IPS DF 19.7 (cell line): ENCODE data around the gene NKX6-2.

Experiments used
- DNase-seq: peaks from one replicate; pipeline ENCODE4 v3.0.0-alpha.2; 2013; ENCODE audit warnings: low read depth, low spot score

Gene NKX6-2

DNA sequence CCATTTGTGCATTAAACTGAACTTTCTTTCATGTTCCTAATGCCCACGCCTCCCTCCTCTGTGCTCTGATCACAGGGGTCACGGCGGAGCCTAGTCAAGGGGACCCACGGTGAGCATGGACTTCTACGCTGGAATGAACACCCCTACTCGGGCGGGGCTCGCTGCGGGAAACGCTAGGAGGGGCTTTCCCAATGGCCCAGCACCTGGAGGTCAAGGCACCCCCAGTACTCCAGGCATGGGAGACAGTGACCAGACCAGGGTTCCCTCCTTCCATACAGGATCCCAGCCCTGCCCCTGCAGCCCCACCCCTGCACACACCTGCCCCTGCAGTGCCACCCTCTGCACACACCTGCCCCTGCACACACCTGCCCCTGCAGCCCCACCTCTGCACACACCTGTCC is 27.1 kb upstream of the NKX6-2 start:
- no peak for DNase-seq

- no peak for DNase-seq
Measured at GRCh38 chr10:132812520-132812919, 26.6 kb upstream of the NKX6-2 start.

DNA sequence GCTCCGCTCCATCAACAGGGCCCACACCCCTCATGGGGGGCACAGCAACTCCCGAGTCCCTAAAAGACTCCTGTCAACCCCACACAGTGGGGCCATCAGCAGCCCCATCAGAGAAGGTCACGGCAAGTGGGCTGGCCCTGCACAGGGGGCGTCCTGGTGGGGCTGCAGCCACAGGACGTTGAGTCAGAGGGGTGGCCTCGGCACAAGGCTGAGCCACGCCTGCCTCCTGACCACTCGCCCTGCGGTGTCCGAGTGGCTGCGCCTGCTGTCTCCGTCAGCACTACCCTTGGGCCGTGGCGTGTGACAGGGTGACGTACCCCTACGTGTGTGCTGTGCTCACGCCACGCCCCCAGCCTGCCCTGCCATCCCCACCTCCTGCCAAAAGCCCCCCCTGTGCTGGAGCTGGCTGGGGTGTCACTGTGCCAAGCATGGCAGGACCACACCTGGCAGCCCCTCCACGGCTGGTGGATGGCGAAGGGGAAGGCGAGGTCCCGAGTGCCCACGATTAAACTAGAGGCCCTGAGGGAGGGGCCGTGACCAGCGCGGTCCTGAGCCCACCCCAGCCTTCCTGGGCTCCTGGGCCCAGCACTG is 26.0 kb upstream of the NKX6-2 start:
- DNase-seq = no peak

DNA sequence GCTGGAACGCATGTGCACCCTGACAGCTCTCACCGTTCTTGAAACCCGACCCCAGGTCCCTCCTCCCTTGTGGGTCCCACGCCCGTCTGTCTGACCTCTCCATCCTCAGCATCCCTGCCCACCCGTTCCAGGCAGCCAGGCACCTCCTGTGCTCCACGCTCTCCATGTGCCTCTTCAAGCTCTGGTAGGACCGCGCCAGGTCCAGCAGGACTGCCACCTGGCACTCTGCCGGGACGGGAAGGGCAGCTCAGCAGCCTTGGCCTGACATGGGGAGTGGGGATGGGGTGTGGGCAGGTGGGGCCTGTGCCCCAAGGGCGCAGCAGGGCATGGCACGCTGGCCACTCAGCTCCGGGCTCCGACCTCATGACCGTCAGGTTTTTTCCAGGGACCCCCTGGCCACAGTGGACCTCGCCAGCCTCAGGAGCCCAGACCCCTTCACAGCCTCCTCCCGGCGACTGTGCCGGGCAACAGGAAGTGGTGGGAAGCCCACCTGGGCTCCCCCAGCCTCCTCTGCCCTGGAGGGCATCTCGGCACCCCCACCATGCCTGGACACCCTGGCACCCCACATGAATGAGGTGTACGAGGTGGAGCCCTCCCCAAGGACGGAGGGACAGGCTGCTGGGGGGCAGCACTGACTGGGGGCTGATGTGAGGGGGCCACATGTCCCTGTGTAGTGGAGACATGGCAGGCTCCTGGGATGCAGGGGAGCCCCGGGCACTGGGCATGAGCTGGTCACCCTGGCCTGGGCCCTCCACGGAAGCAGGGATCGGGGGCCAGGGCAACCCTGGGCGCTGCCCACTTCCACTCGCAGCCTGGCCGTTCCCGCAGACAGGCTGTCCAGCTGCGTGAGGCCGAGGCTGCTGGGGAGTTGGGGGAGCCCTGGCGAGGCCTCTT is 25.1 kb upstream of the NKX6-2 start:
- no peak for DNase-seq

GRCh38 chr10:132810141-132810806 is 24.3 kb upstream of the NKX6-2 start:
- DNase-seq = no peak

- DNase-seq = no peak
Measured at GRCh38 chr10:132809232-132810140, 23.5 kb upstream of the NKX6-2 start.

DNA sequence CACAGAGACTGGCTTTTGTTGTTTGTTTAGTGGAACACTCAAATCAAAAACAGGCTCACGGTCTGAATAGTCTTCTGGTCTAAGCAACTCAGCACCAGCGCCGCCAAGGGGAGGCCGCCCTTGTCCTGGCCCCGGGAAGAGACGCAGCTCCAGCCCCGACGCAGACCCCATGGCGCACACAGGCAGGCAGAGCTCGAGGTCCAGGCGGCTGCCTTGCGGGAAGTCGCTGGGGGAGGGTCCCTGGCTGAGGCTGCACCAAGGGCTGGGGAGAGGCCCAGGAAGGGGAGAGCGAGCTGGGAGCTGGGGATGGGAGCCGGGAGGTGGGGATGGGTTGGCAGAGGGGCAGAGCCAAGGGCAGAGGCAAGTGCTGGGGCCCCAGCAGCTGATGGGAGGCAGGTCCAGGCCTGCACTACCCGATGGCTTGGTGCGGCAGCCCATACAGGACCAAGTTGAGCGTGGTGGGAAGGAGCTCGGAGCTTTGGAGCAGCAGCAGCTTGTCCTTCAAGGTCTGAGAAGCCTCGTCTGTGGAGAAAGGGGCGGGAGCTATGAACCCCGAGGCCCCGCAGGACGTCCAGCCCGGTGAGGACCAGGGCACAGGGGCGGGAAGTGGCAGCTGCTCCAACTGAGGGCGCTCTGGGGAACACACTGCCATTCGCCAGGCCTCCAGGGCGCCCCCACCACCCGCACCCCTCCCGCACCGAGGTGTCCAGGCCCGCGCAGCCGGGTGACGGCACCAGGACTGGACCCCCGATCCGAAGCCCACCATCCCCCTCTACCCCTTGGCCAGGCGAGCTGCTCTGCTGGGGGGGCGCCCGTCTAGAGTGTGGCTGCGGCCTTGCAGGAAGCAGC is 22.7 kb upstream of the NKX6-2 start:
- no peak for DNase-seq

- no peak for DNase-seq
Measured at GRCh38 chr10:132807621-132808049, 21.7 kb upstream of the NKX6-2 start.

GRCh38 chr10:132806561-132807003 is 20.6 kb upstream of the NKX6-2 start:
- DNase-seq = no peak

GRCh38 chr10:132806110-132806509 is 20.2 kb upstream of the NKX6-2 start:
- no peak for DNase-seq

- no peak for DNase-seq
Measured at GRCh38 chr10:132805599-132805998, 19.7 kb upstream of the NKX6-2 start.

GRCh38 chr10:132804785-132805426 is 19.0 kb upstream of the NKX6-2 start:
- no peak for DNase-seq

GRCh38 chr10:132804287-132804686 is 18.3 kb upstream of the NKX6-2 start:
- DNase-seq = no peak

DNA sequence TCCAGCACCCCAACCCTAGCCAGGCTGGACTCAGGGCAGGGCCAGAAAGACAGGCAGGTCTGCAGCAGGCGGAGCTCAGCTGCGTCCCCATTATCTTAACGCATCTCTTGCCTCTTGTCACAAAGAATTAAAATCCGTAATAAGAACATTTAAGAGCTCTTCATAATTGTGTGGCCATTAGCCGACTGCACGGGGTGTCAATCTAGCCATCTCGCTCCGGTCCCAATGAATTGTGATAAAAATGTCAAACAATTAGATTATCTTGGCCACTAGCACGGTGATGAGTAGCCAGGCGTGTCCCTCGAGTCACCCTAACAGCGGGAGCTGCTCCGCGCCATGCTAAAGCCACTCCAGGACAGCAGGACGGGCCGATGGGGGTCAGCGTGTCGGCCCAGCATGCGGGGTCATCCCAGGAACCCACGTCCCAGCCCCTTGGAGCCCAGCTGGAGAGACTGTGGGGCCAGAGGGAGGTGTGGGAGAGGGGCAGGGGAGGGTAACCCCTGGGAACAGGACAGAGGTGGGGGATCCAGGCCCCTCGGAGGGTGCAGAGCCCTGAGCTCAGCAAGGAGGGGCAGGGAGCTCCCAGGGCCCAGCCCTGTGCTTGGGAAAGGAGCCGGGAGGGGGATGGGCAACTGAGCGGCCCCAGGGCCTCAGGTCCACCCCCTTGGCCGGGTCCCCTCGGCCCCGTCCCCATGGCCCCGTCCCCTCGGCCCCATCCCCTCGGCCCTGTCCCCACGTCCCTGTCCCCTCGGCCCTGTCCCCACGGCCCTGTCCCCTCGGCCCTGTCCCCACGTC is 17.7 kb upstream of the NKX6-2 start:
- DNase-seq = no peak

DNA sequence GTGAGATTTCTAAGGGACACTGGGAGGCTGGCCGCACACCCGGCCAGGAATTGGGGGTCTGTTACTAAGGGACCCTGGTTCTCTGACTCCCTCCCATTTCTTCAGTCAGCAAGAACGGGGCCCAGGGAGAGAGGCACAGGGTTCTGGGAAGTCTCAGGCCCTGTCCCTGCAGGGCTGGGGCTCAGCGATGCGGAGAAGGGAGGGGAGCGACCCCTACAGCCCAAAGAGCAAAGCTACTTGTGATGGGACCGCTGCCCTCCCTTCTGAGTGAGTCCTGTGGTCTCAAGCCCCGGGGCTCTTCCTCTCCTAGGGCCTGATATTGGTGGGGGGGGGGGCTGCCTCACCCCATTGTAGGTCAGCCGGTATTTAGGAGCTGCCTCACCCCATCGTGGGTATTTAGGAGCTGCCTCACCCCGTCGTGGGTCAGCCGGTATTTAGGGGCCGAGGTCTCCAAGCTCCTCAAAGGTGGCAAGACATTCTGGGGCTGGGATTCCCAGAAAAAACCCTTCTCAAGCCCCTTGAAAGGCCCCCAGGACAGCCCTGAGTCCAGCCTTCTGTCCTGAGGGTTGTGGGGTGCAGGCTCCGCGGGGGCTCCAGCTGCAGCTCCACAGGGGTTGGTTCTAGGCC is 16.9 kb upstream of the NKX6-2 start:
- no peak for DNase-seq

- no peak for DNase-seq
Measured at GRCh38 chr10:132802048-132802447, 16.1 kb upstream of the NKX6-2 start.

- DNase-seq = no peak
Measured at GRCh38 chr10:132799865-132800264, 13.9 kb upstream of the NKX6-2 start.

- DNase-seq = no peak
Measured at GRCh38 chr10:132798876-132799275, 12.9 kb upstream of the NKX6-2 start.

DNA sequence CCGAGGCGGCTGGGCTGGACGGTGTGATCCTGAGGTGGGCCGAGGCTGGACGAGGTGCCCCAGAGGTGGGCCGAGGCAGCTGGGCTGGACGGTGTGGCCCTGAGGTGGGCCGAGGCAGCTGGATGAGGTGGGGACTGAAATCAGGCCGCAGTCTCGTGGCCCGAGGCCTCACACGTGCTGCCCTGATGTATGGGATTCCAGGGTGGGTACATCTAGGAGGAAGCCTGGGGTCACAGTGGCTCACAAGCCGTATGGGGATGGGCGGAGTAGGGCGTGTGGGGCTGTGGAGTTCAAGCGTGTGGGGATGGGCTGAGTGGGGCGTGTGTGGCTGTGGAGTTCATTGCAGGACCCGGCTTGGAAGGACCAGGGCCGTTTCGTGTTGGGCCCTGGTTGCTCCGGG is 12.5 kb upstream of the NKX6-2 start:
- DNase-seq = no peak
